HL-60 (cell line): ENCODE data around the gene TMOD1.

Experiments used
- DNase-seq, 2 experiments: peaks; one replicate each; pipeline ENCODE4 v3.0.0-alpha.2; 2010 to 2020; ENCODE audit warnings: low read depth in 1 of 2, low spot score in 1 of 2
- H3K27ac ChIP-seq: fragments of 250-450 bp; sonication (Bioruptor Pico); replicated peaks from 2 replicates; pipeline ENCODE4 v1.5.1; 2020; ENCODE audit warnings: mild to moderate bottlenecking, moderate library complexity
- H3K27me3 ChIP-seq: fragments of 250-450 bp; sonication (Bioruptor Pico); 2 replicates; pipeline ENCODE4 v1.5.1; 2021; ENCODE audit warnings: mild to moderate bottlenecking, moderate library complexity; ENCODE audit not compliant: insufficient read depth, poor library complexity, severe bottlenecking
- H3K4me3 ChIP-seq: replicated peaks from 2 replicates; pipeline ENCODE4 v1.5.1; 2011; ENCODE audit warnings: mild to moderate bottlenecking, control low read depth, low read length; ENCODE audit not compliant: insufficient read depth
- GABPA ChIP-seq: IDR thresholded peaks from 2 replicates; pipeline ENCODE4 v1.6.1; 2012; ENCODE audit warnings: low read depth
- POLR2AphosphoS5 ChIP-seq: IDR thresholded peaks from 2 replicates; pipeline ENCODE4 v1.6.1; 2012; ENCODE audit warnings: low read depth
- SPI1 ChIP-seq: IDR thresholded peaks from 2 replicates; pipeline ENCODE4 v1.6.1; 2012; ENCODE audit warnings: low read depth, mild to moderate bottlenecking, borderline replicate concordance
- TF ChIP-seq, protein P1 (sequence below): IDR thresholded peaks from 2 replicates; pipeline ENCODE4 v1.6.1; 2012; ENCODE audit warnings: low read depth; ENCODE audit not compliant: insufficient replicate concordance
- TF ChIP-seq, protein P2 (sequence below): IDR thresholded peaks from one replicate; pipeline ENCODE4 v1.5.1; 2011; ENCODE audit warnings: low read length, control low read depth, inconsistent platforms; ENCODE audit not compliant: insufficient read depth

The TMOD1 gene

DNA sequence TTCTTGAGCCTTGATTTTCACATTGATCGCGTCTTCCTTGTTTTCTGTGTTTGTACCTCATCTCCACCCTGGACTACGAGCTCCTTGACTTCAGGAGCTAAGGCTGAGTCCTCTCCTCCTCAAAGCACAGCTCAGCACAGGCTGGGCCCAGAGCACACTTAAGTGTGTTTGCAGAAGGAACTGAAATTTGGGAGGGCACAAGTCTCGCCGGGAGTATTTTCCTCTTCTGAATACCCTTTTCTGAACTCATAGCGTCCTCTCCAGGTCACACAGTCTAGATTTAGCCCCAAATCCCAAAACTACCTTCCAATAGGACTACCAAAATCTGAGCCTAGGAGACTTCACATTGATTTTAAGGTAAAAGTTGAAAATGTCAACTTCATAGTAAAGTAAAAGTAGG is 90.1 kb downstream of the TMOD1 start:
- no peak overlapping the region for H3K4me3 ChIP-seq
- H3K27me3 ChIP-seq, result no peaks in the 10 kb centered on the region
- H3K27ac ChIP-seq, result no peak overlapping the region
- TF ChIP-seq POLR2AphosphoS5 (no peak), SPI1 (no peak)
- DNase-seq, result no peak

DNA sequence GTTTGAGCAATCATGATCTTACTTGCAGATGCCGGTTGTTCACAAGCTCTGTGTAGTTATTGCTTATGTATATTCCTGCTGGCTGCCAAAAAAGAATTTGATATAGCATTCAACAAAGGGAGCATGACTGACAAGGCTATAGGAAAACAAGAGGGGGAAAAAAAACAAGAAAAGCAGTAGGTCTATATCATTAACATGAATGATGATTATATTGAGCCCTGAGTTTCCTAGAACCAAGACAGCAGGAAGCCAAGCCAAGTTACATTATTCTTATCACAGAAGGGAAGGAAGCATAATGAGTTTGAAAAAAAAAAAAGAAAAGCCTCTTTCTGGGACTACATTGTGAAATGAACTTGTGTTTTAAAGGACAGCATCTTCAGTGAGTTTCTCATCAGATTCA is 90.7 kb downstream of the TMOD1 start:
- no peak overlapping the region for H3K4me3 ChIP-seq
- TF ChIP-seq GABPA, result no peak
- TF ChIP-seq POLR2AphosphoS5, result no peak
- no peak for TF ChIP-seq SPI1
- TF ChIP-seq, protein P1, sequence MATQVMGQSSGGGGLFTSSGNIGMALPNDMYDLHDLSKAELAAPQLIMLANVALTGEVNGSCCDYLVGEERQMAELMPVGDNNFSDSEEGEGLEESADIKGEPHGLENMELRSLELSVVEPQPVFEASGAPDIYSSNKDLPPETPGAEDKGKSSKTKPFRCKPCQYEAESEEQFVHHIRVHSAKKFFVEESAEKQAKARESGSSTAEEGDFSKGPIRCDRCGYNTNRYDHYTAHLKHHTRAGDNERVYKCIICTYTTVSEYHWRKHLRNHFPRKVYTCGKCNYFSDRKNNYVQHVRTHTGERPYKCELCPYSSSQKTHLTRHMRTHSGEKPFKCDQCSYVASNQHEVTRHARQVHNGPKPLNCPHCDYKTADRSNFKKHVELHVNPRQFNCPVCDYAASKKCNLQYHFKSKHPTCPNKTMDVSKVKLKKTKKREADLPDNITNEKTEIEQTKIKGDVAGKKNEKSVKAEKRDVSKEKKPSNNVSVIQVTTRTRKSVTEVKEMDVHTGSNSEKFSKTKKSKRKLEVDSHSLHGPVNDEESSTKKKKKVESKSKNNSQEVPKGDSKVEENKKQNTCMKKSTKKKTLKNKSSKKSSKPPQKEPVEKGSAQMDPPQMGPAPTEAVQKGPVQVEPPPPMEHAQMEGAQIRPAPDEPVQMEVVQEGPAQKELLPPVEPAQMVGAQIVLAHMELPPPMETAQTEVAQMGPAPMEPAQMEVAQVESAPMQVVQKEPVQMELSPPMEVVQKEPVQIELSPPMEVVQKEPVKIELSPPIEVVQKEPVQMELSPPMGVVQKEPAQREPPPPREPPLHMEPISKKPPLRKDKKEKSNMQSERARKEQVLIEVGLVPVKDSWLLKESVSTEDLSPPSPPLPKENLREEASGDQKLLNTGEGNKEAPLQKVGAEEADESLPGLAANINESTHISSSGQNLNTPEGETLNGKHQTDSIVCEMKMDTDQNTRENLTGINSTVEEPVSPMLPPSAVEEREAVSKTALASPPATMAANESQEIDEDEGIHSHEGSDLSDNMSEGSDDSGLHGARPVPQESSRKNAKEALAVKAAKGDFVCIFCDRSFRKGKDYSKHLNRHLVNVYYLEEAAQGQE, result no peak
- TF ChIP-seq, protein P2, sequence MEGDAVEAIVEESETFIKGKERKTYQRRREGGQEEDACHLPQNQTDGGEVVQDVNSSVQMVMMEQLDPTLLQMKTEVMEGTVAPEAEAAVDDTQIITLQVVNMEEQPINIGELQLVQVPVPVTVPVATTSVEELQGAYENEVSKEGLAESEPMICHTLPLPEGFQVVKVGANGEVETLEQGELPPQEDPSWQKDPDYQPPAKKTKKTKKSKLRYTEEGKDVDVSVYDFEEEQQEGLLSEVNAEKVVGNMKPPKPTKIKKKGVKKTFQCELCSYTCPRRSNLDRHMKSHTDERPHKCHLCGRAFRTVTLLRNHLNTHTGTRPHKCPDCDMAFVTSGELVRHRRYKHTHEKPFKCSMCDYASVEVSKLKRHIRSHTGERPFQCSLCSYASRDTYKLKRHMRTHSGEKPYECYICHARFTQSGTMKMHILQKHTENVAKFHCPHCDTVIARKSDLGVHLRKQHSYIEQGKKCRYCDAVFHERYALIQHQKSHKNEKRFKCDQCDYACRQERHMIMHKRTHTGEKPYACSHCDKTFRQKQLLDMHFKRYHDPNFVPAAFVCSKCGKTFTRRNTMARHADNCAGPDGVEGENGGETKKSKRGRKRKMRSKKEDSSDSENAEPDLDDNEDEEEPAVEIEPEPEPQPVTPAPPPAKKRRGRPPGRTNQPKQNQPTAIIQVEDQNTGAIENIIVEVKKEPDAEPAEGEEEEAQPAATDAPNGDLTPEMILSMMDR, result no peak
- DNase-seq, result no peak
- H3K27me3 ChIP-seq, result no peaks in the 10 kb centered on the region
- no peak overlapping the region for H3K27ac ChIP-seq

DNA sequence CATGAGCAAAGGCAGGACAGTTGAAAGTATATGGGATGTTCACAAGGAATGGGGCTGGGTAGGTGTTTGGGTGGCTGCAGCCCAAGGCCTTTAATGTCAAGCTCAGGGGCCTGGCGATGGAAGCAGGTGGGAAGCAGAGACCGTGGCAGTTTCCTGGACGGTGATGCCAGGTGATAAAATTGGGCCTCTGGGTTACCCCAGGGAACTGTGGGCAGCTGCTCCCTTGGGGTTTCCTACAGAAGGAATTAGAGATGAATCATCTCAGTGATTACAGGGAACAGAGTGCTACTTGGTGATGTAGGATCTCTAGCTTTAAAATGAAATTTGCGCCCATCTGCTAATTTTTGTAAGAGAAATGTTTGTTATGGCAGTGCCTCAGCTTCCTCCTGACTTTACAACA is 92.5 kb downstream of the TMOD1 start:
- TF ChIP-seq, protein P2, result no peak
- TF ChIP-seq, protein P1, result no peak
- TF ChIP-seq GABPA (no peak), POLR2AphosphoS5 (no peak), SPI1 (no peak)
- H3K4me3 ChIP-seq, result no peak overlapping the region
- DNase-seq, result no peak

DNA sequence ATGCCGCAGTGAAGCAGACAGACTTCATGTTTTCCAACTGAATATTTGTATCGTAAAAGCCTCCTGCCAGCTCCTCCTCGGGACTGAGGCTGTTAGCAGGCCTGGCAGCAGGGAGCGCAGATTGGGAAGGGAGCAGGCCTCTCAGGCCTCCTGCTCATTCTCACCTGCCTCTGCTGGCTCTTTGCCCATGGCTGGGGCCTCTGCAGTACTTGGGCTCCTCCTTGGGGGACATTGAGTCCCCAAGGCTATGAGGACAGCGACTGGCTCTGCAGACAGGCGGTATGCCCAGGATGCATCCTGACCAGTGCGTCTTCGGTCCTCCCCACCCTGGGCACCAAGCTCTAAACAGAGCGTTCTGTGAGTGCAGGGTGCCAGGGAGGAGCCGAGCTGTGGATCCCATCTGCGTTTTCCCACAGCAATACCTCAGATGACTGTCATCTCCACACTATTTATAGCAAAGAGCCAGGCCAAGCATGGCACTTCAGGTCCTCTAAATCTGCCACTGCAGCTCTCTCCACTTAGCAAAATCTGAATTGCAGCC is 93.0 kb downstream of the TMOD1 start:
- H3K27me3 ChIP-seq, result no peaks in the 10 kb centered on the region
- DNase-seq, result no peak
- TF ChIP-seq, protein P2, result no peak
- no peak overlapping the region for H3K4me3 ChIP-seq
- H3K27ac ChIP-seq, result no peak overlapping the region

More for the DNA sequence above, 92.5 kb downstream of the TMOD1 start:
- no peak overlapping the region for H3K27ac ChIP-seq
- no peaks in the 10 kb centered on the region for H3K27me3 ChIP-seq
